A673 (cell line): Measurements from ENCODE around the gene ZNF775. TPM values are rescaled to one million over a fixed set of nuclear protein-coding genes. Genes with fewer than 3 reads are reported as not detected.

ENCODE experiments used
- BruUV-seq: library from RNA; stranded (reverse); fragments of 400-500 nt; replicated peaks from 2 replicates; lab custom pipeline; 2021; lab: Mats Ljungman, UMichigan
- CTCF ChIA-PET: fragments of 300-600 bp; sonication (Branson Sonifier 250); formaldehyde crosslinking; loops from one replicate; lab custom pipeline; 2022; ENCODE audit warnings: antibody characterized with exemption; lab: Charles Lee
- POLR2A ChIA-PET: fragments of 300-600 bp; sonication (Branson Sonifier 250); formaldehyde crosslinking; loops from one replicate; lab custom pipeline; 2022; ENCODE audit warnings: antibody characterized with exemption; ENCODE audit not compliant: low non-redundant PET; lab: Charles Lee
- DNase-seq: peaks from one replicate; pipeline ENCODE4 v3.0.0-alpha.2; 2015; ENCODE audit warnings: low spot score
- H3K27ac ChIP-seq: fragments of 200-600 bp; sonication (generic); 2 replicates; pipeline ENCODE4 v1.5.1; 2016; ENCODE audit warnings: mixed run types, low read depth, mild to moderate bottlenecking, mixed read lengths, antibody characterized with exemption, low read length; ENCODE audit not compliant: poor library complexity, severe bottlenecking
- H3K27me3 ChIP-seq: fragments of 200-600 bp; sonication (generic); replicated peaks from 2 replicates; pipeline ENCODE4 v1.6.1; 2017; ENCODE audit warnings: mixed run types, low read depth, mild to moderate bottlenecking, mixed read lengths, antibody characterized with exemption, low read length; ENCODE audit not compliant: insufficient read depth, poor library complexity
- H3K36me3 ChIP-seq: fragments of 200-600 bp; sonication (generic); 2 replicates; pipeline ENCODE4 v1.6.1; 2016; ENCODE audit warnings: mixed run types, mild to moderate bottlenecking, mixed read lengths, antibody characterized with exemption, low read length; ENCODE audit not compliant: insufficient read depth, poor library complexity, severe bottlenecking
- H3K4me1 ChIP-seq: fragments of 200-600 bp; sonication (generic); 2 replicates; pipeline ENCODE4 v1.6.1; 2017; ENCODE audit warnings: mixed run types, mild to moderate bottlenecking, mixed read lengths, antibody characterized with exemption, low read length; ENCODE audit not compliant: insufficient read depth, poor library complexity, severe bottlenecking
- H3K4me3 ChIP-seq: fragments of 200-600 bp; sonication (generic); 2 replicates; pipeline ENCODE4 v1.5.1; 2016; ENCODE audit warnings: low read depth, mixed run types, mild to moderate bottlenecking, mixed read lengths, low read length; ENCODE audit not compliant: poor library complexity, severe bottlenecking
- H3K9me3 ChIP-seq: fragments of 200-600 bp; sonication (generic); 2 replicates; pipeline ENCODE4 v1.6.1; 2016; ENCODE audit warnings: mixed run types, low read depth, mild to moderate bottlenecking, mixed read lengths, antibody characterized with exemption, low read length; ENCODE audit not compliant: poor library complexity, severe bottlenecking
- EZH2 ChIP-seq: fragments of 200-600 bp; sonication (generic); IDR thresholded peaks from 2 replicates; pipeline ENCODE4 v1.6.1; 2017; ENCODE audit warnings: borderline replicate concordance, low read depth, mild to moderate bottlenecking, mixed read lengths, antibody characterized with exemption, low read length; ENCODE audit not compliant: poor library complexity, severe bottlenecking
- intact Hi-C: fragments of 100-400 bp; cut with micrococcal nuclease; formaldehyde crosslinking; loops from one replicate; pipeline ENCODE4 v1.10.0; 2022; ENCODE audit not compliant: unreplicated experiment
- total RNA-seq: library from RNA; stranded (reverse); gene quantifications from 2 replicates; pipeline ENCODE4 v1.2.3, GENCODE V29; 2021
- TF ChIP-seq, protein P1 (sequence below): fragments of 300-800, 200-600 bp; sonication (generic); conservative IDR thresholded peaks from 2 replicates; pipeline ENCODE4 v1.5.1; 2017; ENCODE audit warnings: low read depth, mild to moderate bottlenecking, antibody characterized with exemption, low read length, moderate library complexity, mixed read lengths

ZNF775 gene
- total RNA-seq, 1 experiment from 2014 or later, result 12.1 TPM

DNA sequence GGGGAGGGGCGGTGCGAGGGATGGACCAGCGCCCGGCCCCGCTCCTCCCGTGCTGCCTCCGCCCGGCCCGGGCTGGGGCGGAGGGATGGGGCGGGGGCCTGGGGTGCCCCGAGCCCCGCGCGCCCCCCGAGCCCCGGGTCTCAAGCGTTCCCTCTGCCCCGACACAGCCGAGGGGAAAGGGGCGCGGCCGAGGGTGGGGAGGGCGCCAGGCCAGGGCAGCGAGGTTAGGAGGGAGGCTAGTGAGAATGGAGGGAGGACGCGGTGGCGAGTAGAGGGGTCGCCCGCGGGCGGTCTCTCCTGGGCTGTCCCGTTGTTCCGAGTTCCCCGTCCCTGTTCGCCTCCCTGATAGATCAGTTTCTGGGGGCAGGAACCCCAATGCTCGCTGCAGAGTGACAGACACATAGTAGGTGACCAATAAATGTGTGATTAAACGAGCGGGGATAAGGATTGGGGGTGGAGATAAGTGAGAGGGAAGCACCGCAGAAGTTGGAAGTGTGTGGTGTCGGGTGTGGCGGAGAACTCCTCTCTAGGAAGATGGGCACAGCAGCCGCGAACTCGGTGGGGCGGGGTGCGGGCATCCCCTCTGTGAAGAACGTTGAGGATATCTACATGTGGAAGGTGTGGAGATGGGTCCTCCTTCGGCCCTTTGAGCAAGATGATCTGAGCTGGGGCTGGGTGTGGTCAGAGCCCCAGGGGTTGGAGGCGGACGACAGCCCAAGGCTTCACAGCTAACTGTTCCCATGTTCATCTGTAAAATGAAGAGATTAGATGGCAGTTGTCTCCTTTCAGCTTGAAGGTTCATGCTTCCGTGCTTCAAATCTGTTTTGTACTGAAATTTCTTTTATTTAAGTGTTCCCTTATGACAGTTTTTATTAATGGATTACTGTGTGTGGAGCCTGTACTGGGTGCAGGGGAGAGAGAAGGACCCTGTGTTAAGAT is 580 bp downstream of the ZNF775 start:
- ChIA-PET CTCF (no interaction called here), POLR2A (no interaction called here)
- no peak for TF ChIP-seq EZH2
- TF ChIP-seq, protein P1, sequence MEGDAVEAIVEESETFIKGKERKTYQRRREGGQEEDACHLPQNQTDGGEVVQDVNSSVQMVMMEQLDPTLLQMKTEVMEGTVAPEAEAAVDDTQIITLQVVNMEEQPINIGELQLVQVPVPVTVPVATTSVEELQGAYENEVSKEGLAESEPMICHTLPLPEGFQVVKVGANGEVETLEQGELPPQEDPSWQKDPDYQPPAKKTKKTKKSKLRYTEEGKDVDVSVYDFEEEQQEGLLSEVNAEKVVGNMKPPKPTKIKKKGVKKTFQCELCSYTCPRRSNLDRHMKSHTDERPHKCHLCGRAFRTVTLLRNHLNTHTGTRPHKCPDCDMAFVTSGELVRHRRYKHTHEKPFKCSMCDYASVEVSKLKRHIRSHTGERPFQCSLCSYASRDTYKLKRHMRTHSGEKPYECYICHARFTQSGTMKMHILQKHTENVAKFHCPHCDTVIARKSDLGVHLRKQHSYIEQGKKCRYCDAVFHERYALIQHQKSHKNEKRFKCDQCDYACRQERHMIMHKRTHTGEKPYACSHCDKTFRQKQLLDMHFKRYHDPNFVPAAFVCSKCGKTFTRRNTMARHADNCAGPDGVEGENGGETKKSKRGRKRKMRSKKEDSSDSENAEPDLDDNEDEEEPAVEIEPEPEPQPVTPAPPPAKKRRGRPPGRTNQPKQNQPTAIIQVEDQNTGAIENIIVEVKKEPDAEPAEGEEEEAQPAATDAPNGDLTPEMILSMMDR, result no peak
- H3K4me3 ChIP-seq, result peak overlapping the region; percentile 83
- H3K27me3 ChIP-seq, result no peaks in the 10 kb centered on the region
- no peak for DNase-seq
- peak overlapping the region; percentile 90 for H3K27ac ChIP-seq
- H3K36me3 ChIP-seq, result peaks cover 6% of the 10 kb centered on the region
- no peaks in the 10 kb centered on the region for H3K9me3 ChIP-seq
- H3K4me1 ChIP-seq, result peaks cover 27% of the 10 kb centered on the region
- intact Hi-C loops, result no loop called here
- BruUV-seq, result TSS peak; percentile 65

DNA sequence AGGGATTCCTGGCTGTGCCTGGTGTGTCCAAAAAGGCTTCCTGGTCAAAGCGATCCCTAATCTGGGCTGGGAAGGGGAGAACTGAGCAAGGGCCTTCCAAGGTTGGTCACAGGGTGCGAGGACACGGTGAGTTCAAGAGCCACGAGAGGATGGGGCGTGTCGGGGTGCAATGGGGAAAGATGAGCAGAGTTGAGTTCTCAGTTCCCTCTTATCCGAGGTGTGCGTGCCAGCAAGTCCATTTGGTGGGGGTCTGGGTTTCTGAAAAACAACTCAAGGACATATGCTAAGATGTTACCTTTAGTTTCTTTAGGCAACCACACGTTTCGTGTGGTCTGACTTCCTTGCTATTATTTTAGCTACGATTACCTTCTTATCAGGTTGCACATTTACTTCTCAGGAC is 1.3 kb downstream of the ZNF775 start:
- TF ChIP-seq, protein P1, result no peak
- no peak for TF ChIP-seq EZH2
- ChIA-PET POLR2A (no interaction called here), CTCF (no interaction called here)
- Histone ChIP-seq H3K27me3 (no peaks in the 10 kb centered on the region), H3K36me3 (peaks cover 6% of the 10 kb centered on the region), H3K9me3 (no peaks in the 10 kb centered on the region), H3K4me1 (peaks cover 27% of the 10 kb centered on the region), H3K4me3 (peak overlapping the region; percentile 83), H3K27ac (no peak overlapping the region)
- intact Hi-C loops, result no loop called here
- DNase-seq, result no peak
- no TSS peak for BruUV-seq

DNA sequence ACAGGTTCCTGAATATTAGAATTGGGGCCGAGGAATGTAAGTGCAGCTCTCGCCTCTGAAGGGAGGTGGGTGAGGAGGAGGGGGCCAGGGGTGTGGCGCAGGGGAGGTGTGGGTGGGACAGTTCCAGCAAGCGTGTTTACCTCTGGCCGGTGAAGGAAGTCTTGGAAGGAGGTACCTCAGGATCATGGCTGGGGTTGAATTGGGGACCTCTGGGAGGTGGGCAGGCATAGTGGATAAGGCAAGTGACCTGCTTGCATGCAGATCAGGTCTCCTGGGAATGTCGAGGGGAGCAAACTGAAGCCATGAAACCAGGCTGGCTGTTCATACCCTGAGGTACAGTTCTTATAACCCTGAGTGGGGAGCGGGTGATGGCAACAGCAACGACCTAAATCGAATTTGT is 2.0 kb downstream of the ZNF775 start:
- CTCF ChIA-PET, result no interaction called here
- peaks cover 22% of the 10 kb centered on the region for H3K4me1 ChIP-seq
- H3K4me3 ChIP-seq, result no peak overlapping the region
- BruUV-seq, result no TSS peak
- intact Hi-C loops, result no loop called here
- TF ChIP-seq EZH2, result no peak
- TF ChIP-seq, protein P1, result no peak
- DNase-seq, result no peak
- POLR2A ChIA-PET, result no interaction called here
- peaks cover 6% of the 10 kb centered on the region for H3K36me3 ChIP-seq
- no peaks in the 10 kb centered on the region for H3K9me3 ChIP-seq
- H3K27ac ChIP-seq, result peak overlapping the region; percentile 40
- H3K27me3 ChIP-seq, result no peaks in the 10 kb centered on the region
